ENCODE results near the gene CPB1. TPM values are rescaled to one million over a fixed set of nuclear protein-coding genes. Genes with fewer than 3 reads are reported as not detected.

The CPB1 gene
- total RNA-seq, 1 donor from 2014 or later = not detected

DNA sequence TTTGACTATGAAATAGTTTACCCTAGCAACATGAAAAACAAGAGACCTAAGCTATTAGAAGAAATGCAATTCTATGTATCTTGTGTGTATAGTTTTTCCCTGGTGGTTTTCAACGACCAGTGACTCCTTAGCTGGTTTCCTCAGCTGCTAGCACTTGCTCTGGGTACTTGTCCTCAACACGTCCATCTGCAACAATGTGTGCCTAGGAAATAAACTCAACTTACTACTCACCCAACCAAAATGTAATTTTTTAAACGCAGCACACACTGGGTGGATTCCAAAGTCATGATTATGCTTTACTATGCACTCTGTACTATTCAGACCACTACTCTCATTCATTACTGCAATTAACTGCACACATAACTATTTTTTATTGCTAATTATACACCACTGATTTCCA lies 68.5 kb downstream of the CPB1 start:
- Histone ChIP-seq H4K20me1 (ENCODE audit: insufficient read depth, low read length) (no peaks in the 10 kb centered on the region), H3K4me3 (ENCODE audit: insufficient read depth, low read depth, low read length) (no peak overlapping the region), H3K9ac (ENCODE audit: low read length) (no peak overlapping the region), H3K4me1 (ENCODE audit: insufficient read depth, low read length) (no peaks in the 10 kb centered on the region), H3K4me2 (ENCODE audit: low read length) (no peak overlapping the region), H3K9me3 (ENCODE audit: insufficient read depth, low read depth, low read length) (no peaks in the 10 kb centered on the region), H3K79me2 (ENCODE audit: insufficient read depth, low read length) (no peaks in the 10 kb centered on the region), H3K36me3 (ENCODE audit: insufficient read depth, low read length) (no peaks in the 10 kb centered on the region), H3K27me3 (ENCODE audit: insufficient read depth, low read length) (no peaks in the 10 kb centered on the region), H3K27ac (ENCODE audit: low read depth, low read length) (no peak overlapping the region), H2AFZ (ENCODE audit: low read depth, low read length) (no peak overlapping the region)
- H3K36me3 Mint-ChIP-seq (ENCODE audit: low read depth, unreplicated experiment) = no peaks in the 10 kb centered on the region
- DNase-seq (ENCODE audit: low read depth) (peak; percentile 43), FAIRE-seq (no peak)
- TF ChIP-seq, protein P1, sequence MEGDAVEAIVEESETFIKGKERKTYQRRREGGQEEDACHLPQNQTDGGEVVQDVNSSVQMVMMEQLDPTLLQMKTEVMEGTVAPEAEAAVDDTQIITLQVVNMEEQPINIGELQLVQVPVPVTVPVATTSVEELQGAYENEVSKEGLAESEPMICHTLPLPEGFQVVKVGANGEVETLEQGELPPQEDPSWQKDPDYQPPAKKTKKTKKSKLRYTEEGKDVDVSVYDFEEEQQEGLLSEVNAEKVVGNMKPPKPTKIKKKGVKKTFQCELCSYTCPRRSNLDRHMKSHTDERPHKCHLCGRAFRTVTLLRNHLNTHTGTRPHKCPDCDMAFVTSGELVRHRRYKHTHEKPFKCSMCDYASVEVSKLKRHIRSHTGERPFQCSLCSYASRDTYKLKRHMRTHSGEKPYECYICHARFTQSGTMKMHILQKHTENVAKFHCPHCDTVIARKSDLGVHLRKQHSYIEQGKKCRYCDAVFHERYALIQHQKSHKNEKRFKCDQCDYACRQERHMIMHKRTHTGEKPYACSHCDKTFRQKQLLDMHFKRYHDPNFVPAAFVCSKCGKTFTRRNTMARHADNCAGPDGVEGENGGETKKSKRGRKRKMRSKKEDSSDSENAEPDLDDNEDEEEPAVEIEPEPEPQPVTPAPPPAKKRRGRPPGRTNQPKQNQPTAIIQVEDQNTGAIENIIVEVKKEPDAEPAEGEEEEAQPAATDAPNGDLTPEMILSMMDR (IDR thresholded peaks at IDR 0.05; ENCODE audit: insufficient read depth, low read depth, low read length) = no peak
- no peak for TF ChIP-seq EZH2 (IDR thresholded peaks at IDR 0.05; ENCODE audit: insufficient read depth, low read length)
- no peaks in the 10 kb centered on the region for H3K9me3 Mint-ChIP-seq (ENCODE audit: unreplicated experiment)
- H3K4me1 Mint-ChIP-seq (ENCODE audit: low read depth, unreplicated experiment) = no peaks in the 10 kb centered on the region
- H3K27me3 Mint-ChIP-seq (ENCODE audit: low read depth, unreplicated experiment) = no peaks in the 10 kb centered on the region
- H3K27ac Mint-ChIP-seq (ENCODE audit: unreplicated experiment) = peak overlapping the region; percentile 20
- no peak overlapping the region for H3K4me3 Mint-ChIP-seq (ENCODE audit: unreplicated experiment)

DNA sequence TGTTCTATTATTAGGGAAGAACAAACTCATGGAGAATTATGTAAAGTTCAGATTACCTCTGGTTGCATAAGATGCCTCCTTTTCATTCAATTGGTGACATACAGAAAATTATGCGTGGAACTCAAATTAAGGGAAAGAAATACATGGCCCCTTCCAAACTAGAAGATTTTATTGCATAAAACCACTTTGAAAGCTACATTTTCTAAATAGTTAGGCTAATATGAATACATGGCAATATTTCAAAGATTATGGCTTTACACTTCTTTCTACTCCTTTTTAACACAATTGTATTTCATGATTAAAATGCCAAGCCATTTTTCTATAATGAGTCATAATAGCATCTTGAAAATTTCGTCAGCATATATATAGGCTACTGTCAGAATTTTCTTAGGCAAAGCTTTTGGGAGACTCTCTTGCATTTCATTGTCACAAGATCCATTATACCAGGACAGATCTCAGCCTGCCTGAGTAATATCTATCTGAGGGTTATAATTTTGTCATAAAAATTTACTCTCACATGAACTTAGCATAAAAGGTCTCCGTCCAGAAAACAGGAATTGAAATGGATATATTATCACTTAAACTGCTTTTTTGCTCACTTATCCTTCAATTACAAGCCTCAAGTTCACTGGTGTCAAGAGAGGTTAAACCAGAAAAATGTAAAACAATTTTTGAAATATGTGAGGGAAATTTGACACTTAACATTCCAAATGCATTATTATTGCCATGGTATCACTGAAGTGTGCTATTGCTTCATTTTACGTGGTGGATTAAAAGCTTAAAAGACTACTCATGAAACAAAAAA lies 74.6 kb downstream of the CPB1 start:
- Histone ChIP-seq H3K4me3 (ENCODE audit: insufficient read depth, low read depth, low read length) (no peak overlapping the region), H4K20me1 (ENCODE audit: insufficient read depth, low read length) (no peaks in the 10 kb centered on the region), H3K9ac (ENCODE audit: low read length) (no peak overlapping the region), H3K27me3 (ENCODE audit: insufficient read depth, low read length) (no peaks in the 10 kb centered on the region), H3K4me1 (ENCODE audit: insufficient read depth, low read length) (peaks cover 7% of the 10 kb centered on the region), H3K4me2 (ENCODE audit: low read length) (peak overlapping the region; percentile 68), H3K27ac (ENCODE audit: low read depth, low read length) (peak overlapping the region; percentile 41), H3K79me2 (ENCODE audit: insufficient read depth, low read length) (no peaks in the 10 kb centered on the region), H3K36me3 (ENCODE audit: insufficient read depth, low read length) (no peaks in the 10 kb centered on the region), H3K9me3 (ENCODE audit: insufficient read depth, low read depth, low read length) (no peaks in the 10 kb centered on the region), H2AFZ (ENCODE audit: low read depth, low read length) (no peak overlapping the region)
- no peaks in the 10 kb centered on the region for H3K9me3 Mint-ChIP-seq (ENCODE audit: unreplicated experiment)
- no peak overlapping the region for H3K27ac Mint-ChIP-seq (ENCODE audit: unreplicated experiment)
- no peaks in the 10 kb centered on the region for H3K27me3 Mint-ChIP-seq (ENCODE audit: low read depth, unreplicated experiment)
- no peaks in the 10 kb centered on the region for H3K36me3 Mint-ChIP-seq (ENCODE audit: low read depth, unreplicated experiment)
- H3K4me3 Mint-ChIP-seq (ENCODE audit: unreplicated experiment) = no peak overlapping the region
- DNase-seq (ENCODE audit: low read depth) (peak; percentile 67), FAIRE-seq (peak; percentile 83)
- H3K4me1 Mint-ChIP-seq (ENCODE audit: low read depth, unreplicated experiment) = peaks cover 12% of the 10 kb centered on the region
- TF ChIP-seq, protein P1 (IDR thresholded peaks at IDR 0.05; ENCODE audit: insufficient read depth, low read depth, low read length) = no peak

DNA sequence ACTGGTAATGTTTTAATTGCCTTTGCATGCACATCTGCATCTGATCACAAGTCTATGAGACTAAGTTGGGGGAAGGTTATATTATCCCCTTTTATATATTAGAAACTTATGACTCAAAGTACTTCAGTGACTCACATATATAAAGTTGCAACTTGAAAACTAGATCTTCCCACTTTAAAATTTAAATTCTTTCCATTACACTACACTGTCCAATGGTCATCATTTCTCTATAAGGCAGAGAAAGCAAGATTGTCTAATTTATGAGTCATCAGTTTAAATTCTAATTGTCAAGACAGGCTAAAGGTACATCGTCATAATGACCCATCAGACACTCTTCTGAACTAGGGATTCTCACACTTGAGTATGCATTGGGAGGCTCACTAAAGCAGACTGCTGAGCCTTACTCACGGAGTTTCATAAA lies 75.4 kb downstream of the CPB1 start:
- TF ChIP-seq, protein P1 (IDR thresholded peaks at IDR 0.05; ENCODE audit: insufficient read depth, low read depth, low read length) = no peak
- Histone ChIP-seq H3K27me3 (ENCODE audit: insufficient read depth, low read length) (no peaks in the 10 kb centered on the region), H3K9me3 (ENCODE audit: insufficient read depth, low read depth, low read length) (no peaks in the 10 kb centered on the region), H3K4me3 (ENCODE audit: insufficient read depth, low read depth, low read length) (no peak overlapping the region), H3K9ac (ENCODE audit: low read length) (no peak overlapping the region), H3K79me2 (ENCODE audit: insufficient read depth, low read length) (no peaks in the 10 kb centered on the region), H2AFZ (ENCODE audit: low read depth, low read length) (no peak overlapping the region), H3K4me2 (ENCODE audit: low read length) (peak overlapping the region; percentile 25), H3K36me3 (ENCODE audit: insufficient read depth, low read length) (no peaks in the 10 kb centered on the region), H3K27ac (ENCODE audit: low read depth, low read length) (no peak overlapping the region), H4K20me1 (ENCODE audit: insufficient read depth, low read length) (no peaks in the 10 kb centered on the region), H3K4me1 (ENCODE audit: insufficient read depth, low read length) (peaks cover 7% of the 10 kb centered on the region)
- FAIRE-seq (peak; percentile 32), DNase-seq (ENCODE audit: low read depth) (peak; percentile 58)
- no peaks in the 10 kb centered on the region for H3K9me3 Mint-ChIP-seq (ENCODE audit: unreplicated experiment)
- no peak overlapping the region for H3K27ac Mint-ChIP-seq (ENCODE audit: unreplicated experiment)
- no peak overlapping the region for H3K4me3 Mint-ChIP-seq (ENCODE audit: unreplicated experiment)
- no peaks in the 10 kb centered on the region for H3K36me3 Mint-ChIP-seq (ENCODE audit: low read depth, unreplicated experiment)
- peaks cover 12% of the 10 kb centered on the region for H3K4me1 Mint-ChIP-seq (ENCODE audit: low read depth, unreplicated experiment)
- H3K27me3 Mint-ChIP-seq (ENCODE audit: low read depth, unreplicated experiment) = peaks cover 3% of the 10 kb centered on the region
